RWPE1 (cell line): Measurements from ENCODE around the gene MAGI1.

Experiments
- CTCF ChIA-PET: fragments of 350-600 bp; sonication (Branson Sonifier 250); formaldehyde crosslinking; extraction: SDS; loops from one replicate; lab custom pipeline; 2021; lab: Yijun Ruan, JAX
- POLR2A ChIA-PET: fragments of 400-600 bp; formaldehyde crosslinking; extraction: SDS; loops from one replicate; lab custom pipeline; 2020; ENCODE audit warnings: antibody characterized with exemption; ENCODE audit not compliant: low non-redundant PET; lab: Yijun Ruan, JAX
- DNase-seq: peaks from one replicate; pipeline ENCODE4 v3.0.0; 2012; ENCODE audit warnings: low spot score
- H3K27ac ChIP-seq: fragments of 450-650 bp; 2 replicates; pipeline ENCODE4 v1.5.1; 2017
- TF ChIP-seq, protein P1 (sequence below): fragments of 450-650 bp; conservative IDR thresholded peaks from 2 replicates; pipeline ENCODE4 v1.5.1; 2017; ENCODE audit warnings: low read depth, mild to moderate bottlenecking

MAGI1 gene

DNA sequence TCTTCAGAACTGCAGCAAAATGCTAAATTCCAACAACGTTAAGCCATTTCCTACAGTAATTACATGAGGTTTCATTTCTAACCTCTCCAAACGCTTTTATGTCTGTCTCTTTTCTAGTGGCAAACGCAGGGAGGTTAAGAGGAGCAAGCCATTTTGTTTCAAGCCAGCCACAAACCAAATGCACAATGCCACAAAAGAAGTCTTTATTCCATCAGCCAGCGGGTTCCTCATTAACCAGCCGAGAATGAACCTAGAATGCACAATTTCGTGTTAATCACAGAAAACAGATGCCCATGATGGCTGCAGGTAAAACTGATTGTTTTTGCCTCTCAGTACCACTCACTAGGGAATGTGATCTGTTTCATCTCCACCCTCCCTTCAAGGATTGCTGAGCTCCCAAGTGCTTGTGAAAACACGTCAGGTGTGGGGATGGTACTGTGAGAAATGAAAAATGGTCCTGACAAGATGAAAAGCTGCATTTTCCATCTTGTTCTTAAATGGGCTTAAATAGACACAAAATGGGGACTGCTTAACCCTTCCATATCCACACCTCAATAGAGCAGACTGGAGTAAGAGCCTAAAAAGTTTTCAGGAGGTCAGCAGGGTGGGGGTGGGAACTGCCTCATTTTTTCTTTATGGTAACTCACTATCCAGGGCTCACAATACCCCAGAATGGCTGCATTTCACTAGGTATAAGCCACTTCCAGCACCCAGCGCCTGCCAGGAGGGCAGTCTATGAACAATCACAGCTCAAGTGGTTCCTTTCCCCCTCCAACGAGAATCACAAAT lies 277.1 kb downstream of the MAGI1 start:
- no peak overlapping the region for H3K27ac ChIP-seq
- ChIA-PET CTCF (interaction anchor here (1.0 kb wide), 1 partner anchor 1231 kb away, joined by 3 read pairs; no protein-coding TSS in a partner anchor), POLR2A (no interaction called here)
- TF ChIP-seq, protein P1, sequence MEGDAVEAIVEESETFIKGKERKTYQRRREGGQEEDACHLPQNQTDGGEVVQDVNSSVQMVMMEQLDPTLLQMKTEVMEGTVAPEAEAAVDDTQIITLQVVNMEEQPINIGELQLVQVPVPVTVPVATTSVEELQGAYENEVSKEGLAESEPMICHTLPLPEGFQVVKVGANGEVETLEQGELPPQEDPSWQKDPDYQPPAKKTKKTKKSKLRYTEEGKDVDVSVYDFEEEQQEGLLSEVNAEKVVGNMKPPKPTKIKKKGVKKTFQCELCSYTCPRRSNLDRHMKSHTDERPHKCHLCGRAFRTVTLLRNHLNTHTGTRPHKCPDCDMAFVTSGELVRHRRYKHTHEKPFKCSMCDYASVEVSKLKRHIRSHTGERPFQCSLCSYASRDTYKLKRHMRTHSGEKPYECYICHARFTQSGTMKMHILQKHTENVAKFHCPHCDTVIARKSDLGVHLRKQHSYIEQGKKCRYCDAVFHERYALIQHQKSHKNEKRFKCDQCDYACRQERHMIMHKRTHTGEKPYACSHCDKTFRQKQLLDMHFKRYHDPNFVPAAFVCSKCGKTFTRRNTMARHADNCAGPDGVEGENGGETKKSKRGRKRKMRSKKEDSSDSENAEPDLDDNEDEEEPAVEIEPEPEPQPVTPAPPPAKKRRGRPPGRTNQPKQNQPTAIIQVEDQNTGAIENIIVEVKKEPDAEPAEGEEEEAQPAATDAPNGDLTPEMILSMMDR, result no peak
- DNase-seq, result no peak

DNA sequence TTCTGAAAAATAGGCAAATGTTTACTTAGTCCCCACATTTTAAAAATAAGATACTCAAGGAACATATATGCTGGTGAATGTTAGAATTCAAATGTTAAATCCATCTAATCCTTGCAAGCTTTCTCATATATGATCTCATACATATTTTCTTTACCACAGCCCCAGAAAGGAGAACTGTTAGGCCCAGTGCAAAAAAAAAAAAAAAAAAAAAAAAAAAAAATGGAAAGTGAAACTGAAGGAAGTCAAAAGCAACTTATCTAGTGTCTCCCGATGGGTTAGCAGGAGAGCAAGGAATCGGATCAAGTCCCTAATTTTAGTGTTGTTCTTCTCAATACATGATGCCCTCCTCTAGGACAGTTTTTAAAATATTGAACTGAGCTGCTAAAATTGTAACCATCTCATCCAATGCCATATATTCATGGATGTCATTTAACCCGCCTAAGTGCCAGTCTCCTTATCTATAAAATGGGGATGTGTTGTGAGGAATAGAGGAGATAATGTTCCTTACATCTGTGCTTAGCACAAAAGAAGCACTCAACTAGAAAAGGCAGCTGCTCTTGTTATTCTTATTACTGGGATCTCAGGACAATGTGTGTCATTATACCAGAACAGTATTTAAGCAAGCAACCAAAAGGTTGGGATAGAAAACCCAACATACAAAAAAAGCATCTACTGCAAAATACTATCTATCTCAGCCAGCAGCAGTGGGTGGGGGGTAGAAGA lies 279.7 kb downstream of the MAGI1 start:
- POLR2A ChIA-PET, result no interaction called here
- no peak overlapping the region for H3K27ac ChIP-seq
- CTCF ChIA-PET, result interaction anchor here (0.6 kb wide), 1 partner anchor 385 kb away, joined by 4 read pairs; no protein-coding TSS in a partner anchor
- TF ChIP-seq, protein P1, result no peak
- no peak for DNase-seq

DNA sequence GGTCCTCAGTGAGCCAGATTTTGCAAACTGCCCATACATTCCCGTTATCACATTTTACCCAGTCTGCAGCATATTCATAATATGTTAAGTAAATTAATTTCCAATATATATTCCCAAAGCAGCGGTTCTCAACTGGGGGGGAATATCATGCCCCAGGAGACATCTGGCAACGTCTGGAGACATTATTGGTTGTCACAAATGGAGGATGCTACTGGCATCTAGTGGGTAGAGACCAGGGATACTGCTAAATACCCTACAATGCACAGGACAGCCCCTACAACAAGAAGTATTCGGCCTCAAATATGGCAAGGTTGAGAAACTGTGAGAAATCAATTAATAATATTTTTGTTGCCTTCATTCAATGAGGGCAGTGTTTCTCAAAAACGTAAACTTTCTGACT lies 280.3 kb downstream of the MAGI1 start:
- H3K27ac ChIP-seq, result no peak overlapping the region
- ChIA-PET CTCF (interaction anchor here (0.8 kb wide), 1 partner anchor 8 kb away, joined by 5 read pairs; no protein-coding TSS in a partner anchor), POLR2A (no interaction called here)
- TF ChIP-seq, protein P1, result no peak
- DNase-seq, result no peak

DNA sequence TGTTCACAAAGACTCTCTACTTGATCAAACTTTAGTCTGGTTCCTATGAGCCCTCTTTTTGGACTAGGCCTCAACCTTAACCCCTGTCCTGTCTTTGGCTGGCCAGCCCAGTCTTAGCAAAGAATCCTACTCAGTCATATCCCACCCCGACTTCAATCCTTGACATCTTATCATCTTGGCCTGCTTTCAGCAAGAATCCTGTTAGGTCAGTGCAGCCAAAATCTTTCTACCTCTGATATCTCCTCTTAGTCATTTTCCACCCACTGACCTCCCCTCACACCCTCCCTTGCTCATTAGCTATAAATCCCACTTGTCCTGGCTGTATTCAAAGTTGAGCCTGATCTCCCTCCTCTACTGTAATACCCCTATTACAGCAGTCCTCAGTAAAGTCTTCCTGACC lies 286.1 kb downstream of the MAGI1 start:
- DNase-seq, result no peak
- ChIA-PET POLR2A (no interaction called here), CTCF (no interaction called here)
- TF ChIP-seq, protein P1, result no peak
- H3K27ac ChIP-seq, result no peak overlapping the region

DNA sequence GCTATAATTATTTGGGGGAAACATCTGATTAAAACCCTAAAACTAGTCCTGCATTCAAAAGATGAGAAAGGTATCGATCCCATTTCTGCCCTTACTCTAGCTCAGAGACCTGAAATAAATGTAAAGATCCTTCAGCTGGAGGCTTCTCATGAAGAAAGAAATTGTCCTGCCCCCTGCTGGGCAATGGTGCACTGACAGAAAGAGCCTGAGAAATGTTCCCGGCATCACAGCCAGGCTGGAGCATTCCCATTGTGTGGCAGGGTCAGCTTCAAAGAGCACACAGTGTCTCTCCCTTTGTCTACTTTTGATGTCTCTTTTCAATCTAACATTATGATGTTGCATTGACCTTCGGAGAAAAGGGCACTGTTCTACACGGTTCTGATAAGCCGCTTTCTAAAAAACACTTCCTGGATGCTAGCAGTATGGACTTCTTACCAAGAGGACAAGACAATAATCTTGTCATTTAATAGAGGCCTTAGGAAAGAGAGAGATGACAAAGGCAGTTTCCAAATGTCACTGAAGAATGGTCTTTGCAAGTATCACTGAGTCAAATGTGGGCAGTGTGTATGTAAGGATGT lies 287.5 kb downstream of the MAGI1 start:
- peak; percentile 5 for DNase-seq
- no peak overlapping the region for H3K27ac ChIP-seq
- POLR2A ChIA-PET, result no interaction called here
- CTCF ChIA-PET, result interaction anchor here (0.6 to 1.6 kb wide), 2 partner anchors 17 to 312 kb away, joined by 4 to 5 read pairs; no protein-coding TSS in a partner anchor
- TF ChIP-seq, protein P1, result peak; percentile 19; the same call in 1 of the 2 replicates

DNA sequence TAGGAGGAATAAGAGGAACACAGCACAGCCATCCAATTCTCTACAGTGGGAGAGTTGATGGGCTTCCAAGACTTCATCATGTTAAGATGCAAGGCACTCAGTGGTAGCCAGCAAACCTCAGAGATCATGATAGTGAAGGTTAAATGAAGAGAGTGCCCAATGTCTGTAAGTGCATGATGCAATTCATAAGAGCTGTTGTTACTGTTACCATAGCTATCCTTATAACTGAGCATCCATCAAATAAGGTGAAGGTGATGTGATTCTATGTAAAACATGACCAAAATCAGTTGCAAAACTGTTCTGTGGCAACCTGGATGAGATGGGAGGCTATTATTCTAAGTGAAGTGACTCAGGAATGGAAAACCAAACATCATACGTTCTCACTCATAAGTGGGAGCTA lies 289.7 kb downstream of the MAGI1 start:
- H3K27ac ChIP-seq, result no peak overlapping the region
- DNase-seq, result no peak
- CTCF ChIA-PET, result no interaction called here
- POLR2A ChIA-PET, result no interaction called here
- TF ChIP-seq, protein P1, result no peak
